GF-D8 (cell line): ENCODE measurements around the gene SMYD3.
"Not testable (repeated sequence)": the region's sequence is repeated elsewhere in the genome, so short reads cannot be mapped to it uniquely, and the experiment has no call there.

Experiments
- DNase-seq: peaks from one replicate; lab custom pipeline; 2025; lab: John Stamatoyannopoulos, UW

SMYD3 gene

DNA sequence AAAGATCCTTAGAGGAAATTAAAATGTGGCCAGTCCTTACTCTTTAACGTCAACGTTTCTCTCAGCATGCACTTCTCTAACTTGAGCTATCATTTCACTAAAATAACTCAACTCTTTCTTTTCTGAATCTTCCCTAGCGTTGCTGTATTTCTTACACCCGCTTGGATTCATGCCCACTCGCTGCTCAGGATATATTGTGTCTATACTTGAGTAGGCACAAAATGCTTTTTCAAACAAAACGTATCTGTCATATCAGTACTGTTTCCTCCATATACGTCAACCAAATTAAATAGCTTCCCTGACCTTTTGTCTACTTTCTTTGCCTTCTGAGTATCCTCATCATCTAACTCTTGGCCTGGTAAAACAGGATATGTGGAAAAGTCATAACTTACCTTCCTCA is 549.7 kb downstream of the SMYD3 start:
- DNase-seq = no peak

DNA sequence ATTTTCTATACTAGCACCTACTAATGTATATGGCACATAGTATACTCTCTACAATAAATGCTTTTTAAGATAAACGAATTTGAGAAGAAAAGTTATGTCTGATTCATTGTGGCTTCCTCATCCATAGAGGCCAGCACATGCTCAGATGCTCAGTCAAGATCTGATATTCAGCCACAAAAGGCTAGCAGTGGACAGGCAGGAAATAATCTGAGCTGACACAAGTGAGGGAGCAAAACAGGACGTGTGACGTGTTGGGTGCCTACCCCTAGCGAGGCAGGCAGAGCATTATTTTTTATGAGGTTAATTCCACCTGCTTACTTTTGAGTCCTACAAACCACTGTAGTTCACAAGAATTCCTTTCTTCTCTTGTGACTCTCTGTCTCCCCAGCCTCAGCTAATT is 550.9 kb downstream of the SMYD3 start:
- no peak for DNase-seq

DNA sequence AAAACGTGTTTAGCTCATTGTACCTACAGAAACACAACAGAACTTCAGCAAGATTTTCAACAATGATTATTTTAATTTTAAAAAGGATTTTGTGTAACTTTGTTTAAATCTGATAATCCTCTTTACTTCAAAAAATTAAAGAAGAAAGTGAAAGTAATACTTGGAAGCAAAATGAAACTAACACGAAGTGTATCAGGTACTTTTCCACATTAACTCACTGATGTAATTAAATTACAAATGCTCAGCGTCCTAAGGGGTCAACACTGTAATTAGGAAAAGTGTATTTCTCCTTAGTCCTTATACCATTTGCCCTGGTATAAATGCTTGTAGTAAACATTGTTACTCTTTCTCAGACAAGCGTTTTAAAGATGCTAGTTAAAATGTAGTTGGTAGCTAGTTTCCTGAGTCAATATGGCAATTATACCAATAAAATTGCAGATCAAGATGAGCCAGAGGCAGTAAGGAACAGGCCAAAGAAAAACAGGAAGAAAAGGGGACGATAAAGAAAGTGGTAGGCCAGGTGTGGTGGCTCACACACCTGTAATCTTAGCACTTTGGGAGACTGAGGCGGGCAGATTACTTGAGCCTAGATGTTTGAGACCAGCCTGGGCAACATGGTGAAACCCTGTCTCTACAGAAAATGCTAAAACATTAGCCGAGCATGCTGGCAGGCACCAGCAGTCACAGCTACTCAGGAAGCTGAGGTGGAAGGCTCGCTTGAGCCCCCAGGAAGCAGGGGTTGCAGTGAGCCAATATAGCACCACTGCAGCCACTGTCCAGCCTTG is 553.0 kb downstream of the SMYD3 start:
- no peak for DNase-seq

DNA sequence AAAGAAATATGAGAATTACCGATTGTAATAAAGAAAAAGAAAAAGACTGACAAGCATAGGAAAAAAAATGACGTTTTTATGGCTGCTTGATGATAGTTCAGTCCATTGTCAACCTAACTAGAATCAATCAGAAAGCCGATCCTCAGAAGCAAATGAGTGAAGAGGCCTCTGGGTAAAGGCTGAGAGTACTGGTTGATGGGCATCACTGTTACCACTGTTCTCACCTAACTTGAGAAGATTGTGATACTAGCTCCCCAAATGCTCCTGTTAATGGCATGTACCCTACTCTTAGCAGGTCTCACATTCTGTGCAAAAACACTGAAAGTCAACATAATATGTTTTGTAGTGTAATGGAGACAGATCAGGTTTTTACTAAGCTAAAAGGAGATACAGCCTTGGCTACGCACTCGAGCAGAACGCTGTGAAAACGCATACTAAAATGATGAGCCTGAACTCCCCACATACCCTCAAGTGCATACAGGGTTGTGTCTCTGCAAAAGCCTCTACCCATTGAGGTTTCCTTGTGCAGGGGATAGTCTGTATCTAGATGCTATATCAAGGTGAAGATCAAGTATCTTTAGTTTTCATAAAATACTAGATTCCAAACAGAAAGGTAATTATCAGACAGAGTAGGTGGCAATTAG is 554.6 kb downstream of the SMYD3 start:
- DNase-seq = no peak

DNA sequence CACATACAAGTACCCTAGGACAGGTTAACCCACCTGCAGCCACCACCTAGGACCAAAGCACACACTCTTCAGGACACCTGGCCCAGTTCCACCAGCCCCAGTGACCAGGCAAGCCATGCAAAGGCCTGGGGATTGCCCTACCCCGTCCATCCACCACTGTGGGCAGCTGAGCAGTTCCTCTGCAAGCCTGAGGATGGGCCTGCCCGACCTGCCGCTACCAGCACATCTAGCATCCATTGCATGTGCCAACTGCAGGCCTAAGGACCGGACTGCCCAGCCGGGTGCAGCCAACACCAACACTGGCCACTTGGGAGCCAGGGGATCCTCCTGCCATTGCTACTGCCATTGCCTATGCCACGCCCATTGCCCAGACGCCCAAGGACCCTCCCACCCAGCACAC is 558.3 kb downstream of the SMYD3 start:
- DNase-seq = no peak

DNA sequence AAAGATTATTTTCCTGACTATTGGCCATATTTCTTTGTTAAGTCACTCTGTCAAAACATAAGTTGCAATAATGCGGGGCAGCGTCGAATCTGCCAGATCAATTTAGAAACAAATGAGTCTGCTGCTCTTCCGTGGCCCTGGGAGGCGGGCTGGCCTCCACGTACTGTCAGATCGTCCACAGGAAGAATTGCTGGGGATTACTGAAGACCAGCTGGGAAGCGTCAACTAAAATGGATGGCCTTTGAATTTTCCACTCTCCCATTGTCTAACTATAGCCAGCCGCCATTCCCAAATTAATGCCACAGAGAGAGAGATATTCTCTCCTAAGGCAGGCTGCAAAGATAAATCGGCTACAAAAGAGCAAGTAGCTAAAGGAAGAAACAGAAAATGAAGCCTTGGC is 560.2 kb downstream of the SMYD3 start:
- no peak for DNase-seq

DNA sequence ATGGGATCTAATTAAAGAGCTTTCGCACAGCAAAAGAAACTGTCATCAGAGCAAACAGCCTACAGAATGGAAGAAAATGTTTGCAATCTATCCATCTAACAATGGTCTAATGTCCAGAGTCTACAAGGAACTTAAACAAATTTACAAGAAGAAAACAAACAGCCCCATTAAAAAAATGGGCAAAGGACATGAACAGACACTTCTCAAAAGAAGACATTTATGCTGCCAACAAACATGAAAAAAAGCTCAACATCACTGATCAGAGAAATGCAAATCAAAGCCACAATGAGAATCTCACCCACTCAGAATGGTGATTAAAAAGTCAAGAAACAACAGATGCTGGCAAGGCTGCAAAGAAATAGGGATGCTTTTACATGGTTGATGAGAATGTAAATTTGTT is 561.9 kb downstream of the SMYD3 start:
- DNase-seq = not testable (repeated sequence)

DNA sequence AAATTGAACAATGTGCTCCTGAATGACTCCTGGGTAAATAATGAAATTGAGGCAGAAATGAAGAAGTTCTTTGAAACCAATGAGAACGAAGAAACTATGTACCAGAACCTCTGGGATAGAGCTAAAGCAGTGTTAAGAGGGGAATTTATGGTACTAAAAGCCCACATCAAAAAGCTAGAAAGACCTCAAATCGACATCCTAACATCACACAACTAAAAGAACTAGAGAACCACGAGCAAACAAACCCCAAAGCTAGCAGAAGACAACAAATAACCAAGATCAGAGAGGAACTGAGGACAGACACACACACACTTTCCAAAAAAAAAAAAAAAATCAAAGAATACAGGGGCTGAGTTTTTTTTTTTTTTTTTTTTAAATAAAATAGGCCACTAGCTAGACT is 564.2 kb downstream of the SMYD3 start:
- no peak for DNase-seq

DNA sequence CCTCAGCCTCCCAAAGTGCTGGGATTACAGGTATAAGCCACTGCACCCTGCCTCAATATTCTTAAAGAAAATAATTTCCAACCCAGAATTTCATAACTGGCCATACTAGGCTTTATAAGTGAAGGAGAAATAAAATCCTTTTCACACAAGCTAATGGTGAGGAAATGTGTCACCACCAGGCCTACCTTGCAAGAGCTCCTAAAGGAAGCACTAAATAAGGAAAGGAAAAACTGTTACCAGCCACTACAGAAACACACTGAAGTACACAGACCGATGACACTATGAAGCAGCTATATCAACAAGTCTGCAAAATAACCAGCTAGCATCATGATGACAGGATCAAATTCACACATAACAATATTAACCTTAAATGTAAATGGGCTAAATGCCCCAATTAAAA is 565.3 kb downstream of the SMYD3 start:
- not testable (repeated sequence) for DNase-seq

DNA sequence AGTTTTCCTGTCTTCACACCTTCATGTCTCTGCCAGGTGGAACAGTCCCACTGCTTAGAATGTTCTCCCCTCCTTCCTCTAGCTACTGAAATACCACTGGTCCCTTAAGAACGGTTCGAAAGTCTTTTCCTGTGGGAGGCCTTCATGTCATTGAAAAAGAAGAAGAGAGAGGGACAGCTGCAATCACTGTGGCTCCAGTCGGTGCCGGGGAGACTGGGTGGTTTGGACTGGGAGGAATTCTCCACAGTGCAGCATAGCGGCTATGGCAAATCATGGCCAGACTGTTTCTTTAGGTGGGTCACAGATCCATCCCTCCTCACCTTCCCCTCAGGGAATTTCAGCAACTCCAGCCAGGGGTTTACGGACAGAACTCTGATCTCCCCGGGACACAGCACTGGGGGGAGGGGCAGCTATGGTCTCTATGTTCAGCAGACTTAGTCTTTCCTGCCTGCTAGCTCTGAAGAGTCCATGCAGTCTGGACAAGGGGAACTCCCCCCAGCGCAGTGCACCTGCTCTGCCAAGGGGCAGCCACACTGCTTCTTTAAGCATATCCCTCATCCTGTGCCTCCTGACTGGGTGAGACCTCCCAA is 567.2 kb downstream of the SMYD3 start:
- DNase-seq = no peak

DNA sequence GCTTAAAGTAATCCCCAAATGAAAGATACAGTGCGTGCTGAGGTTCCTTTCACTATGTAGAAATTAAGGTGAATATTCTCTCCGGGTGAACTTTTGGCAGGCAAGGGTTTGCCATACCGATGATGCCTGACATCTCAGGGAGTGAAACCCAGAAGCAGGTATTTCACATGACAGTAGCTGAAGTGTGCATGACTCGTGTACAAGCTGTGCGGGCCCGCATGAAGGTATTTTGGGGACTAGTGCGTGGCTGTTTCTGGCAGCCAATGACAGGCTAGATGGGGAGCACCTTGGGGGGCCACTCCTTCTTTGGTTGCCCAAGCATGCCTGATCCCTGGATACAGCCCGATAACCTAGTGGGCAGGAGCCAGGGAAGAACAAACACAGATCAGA is 569.0 kb downstream of the SMYD3 start:
- DNase-seq = no peak

DNA sequence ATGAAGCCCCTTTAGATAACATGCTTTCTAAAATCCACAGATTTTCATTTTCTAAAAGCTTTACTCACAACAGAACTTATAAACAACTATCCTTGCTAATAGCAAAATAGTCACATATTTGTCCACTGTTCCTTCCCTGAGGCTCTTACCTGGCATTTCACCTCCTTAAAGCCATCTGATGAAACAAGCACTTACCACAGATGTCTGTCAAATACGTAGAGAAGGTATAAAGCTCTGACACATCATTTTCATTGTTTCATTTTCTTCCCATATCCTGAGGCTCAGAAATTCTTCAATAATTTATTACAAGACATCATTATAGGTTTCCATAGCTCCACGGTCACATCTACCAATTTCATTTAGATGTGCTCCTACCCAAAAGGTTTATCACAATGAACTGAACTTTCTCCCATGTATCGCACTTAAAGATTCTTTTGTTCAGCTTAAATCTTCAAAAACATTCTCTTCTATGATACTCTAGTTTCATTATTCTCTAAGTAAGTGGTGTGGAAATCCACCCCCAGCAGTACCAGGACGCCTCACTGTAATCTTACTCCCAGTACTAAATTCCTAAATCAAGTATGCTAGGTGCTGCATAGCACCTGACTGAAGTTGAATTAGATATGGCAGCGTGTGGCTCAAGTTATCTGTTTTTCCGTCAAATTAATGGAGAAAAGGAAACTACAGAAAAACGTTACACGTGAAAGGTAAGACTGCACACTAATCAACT is 569.6 kb downstream of the SMYD3 start:
- DNase-seq = no peak

DNA sequence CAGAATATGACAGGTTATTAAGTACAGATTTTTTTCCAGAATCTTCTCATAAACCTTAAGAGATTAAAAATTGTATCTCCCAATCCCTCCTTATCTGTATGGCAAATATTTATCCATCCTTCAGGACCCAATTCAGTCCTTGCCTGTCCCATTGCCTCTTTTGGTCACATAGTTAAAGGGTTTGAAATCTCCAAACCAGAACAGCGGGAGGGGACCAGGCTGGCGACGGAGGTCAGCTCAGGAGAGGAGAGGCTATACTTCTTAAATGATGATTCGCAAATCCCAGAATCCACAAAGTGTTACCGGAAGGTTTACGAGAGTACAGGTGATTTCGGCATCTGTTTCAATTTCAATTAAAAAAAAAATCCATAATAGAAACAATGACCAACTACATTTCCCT is 572.7 kb downstream of the SMYD3 start:
- DNase-seq = no peak

DNA sequence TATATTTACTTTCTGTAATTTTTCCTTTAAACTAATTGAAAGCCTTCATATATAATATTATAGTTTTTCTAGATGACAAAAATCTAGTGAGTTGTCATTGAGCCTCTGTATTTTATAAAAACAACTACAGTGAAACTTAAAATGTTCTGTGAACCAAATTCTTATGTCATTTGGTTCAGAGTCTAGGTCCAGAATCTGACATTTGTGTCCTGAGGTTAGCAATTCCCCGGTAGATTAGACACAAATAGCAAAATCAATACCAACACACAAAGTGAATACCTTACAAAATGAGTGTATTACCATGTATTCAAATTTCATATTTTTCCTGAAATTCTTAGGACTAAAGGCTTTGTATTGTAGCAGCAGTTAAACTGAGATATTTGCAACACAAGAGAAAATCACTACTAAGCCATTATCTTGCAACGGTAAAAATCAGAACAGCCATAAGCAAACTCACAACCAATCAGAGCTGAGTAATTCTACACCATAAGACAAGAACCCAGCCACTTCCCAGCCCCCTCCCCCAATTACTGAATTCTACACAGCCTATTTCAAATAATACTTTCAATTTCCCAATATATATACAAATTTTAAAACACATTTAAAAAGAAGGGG is 573.5 kb downstream of the SMYD3 start:
- no peak for DNase-seq

DNA sequence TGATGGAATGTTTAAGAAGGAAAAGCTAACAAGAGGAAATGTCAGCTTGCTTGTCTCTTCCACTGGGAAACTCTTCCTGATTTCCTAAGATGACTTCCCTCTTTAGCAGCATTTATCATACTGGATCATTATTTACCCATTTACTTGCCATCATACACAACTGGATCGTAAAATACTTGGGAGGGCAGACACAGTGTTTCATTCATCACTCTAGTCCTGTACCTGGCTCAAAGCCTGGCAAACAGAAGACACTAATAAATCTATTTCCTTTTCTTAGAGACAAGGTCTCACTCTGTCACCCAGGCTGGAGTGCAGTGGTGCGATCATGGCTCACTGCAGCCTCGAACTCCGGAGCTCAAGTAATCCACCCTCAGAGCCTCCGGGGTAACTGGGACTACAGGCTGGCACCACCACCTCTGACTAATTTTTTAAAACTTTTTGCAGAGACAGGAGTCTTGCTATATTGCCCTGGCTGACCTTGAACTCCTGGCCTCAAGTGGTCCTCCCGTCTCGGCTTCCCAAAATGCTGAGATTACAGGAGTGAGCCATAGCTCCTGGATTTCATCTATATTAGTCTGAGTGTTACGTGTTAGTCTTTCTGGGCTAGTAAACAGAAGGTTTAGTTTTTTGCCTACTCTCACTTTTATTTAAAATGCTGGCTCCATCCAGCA is 574.6 kb downstream of the SMYD3 start:
- DNase-seq = no peak

DNA sequence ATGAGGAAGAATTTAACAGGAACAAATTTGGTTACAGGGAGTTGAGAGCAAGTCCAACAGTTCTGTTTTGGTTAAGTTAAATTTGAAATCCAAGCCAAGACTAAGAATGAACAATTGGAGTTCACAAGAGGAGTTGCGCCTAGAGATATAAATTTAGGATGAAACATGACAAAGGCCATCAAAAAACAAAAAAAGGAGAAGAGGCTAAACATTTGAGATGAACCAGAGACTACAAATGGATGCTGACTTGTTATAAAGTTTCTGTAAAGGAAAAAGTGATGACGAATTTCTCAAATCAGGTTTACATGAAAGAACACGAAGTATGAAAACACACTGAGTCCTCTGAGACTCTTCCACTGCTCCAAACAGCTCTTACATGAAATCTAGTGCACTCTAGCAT is 575.6 kb downstream of the SMYD3 start:
- DNase-seq = no peak

DNA sequence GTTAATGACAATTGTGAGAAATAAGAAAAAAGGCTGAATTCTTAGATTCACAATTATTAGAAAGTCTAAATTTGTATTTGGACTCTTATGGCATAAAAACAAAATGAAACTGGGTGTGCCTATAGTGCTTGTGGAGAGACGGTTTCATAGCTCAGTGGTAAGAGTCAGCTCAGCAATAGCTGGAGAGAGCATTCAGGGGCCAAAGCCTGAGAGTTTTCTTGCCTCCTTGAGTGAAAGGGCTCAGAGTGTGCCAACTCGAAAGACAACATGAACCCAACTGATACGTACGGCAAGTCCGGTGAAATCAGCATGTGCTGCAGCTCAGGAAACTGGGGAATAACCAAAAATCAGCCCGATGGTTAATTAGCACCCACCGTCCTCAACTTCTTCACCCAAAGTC is 577.9 kb downstream of the SMYD3 start:
- DNase-seq = no peak

DNA sequence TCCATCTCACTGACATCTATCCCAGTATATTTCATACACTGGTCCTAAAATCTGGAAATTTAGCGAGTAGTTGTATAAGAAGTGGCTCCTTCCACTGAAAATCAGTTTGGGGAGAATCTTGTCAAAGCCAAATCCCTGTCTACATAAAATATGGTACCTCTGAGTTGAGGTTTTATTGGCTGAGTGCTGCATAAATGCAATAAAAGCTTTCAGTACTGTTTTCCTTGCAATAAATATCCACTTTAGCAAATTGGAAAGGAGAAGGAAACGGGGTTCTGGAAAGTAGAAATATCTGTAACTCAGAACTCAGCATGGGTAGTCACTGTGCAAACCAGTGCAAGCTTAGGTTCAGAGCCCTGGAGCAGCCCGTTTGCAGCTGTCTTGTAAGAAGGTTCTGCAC is 580.2 kb downstream of the SMYD3 start:
- no peak for DNase-seq

DNA sequence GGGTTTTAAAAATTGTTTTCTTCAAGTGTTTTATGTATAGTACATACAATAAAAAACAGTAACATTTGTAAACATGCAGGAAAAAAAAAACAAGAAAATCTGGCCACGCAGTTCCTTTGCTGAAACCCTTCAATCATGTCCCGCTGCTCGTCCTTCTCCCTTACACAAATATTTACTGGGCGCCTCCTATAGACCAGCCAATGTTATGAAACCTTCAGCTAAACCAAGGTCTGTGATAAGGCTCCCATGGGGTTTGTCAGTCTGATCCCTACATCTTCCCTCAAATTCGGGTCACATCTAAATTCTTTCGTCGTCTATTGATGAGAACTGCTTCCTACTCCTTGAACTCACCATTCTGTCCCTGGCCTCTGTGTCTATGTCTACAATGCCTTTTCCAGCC is 583.9 kb downstream of the SMYD3 start:
- no peak for DNase-seq

DNA sequence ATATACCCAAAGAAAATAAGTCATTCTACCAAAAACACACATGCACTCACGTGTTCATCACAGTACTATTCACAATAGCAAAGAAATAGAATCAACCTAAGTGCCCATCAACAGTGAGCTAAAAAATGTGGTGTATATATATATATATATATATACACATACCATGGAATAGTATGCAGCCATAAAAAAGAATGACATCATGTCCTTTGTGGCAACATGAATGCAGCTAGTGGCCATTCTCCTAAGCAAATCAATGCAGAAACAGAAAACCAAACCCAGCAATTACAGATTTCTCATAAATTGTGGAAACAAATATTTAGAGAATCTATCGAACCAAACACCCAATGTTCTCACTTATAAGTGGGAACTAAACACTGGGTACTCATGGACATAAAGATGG is 585.7 kb downstream of the SMYD3 start:
- DNase-seq = no peak

DNA sequence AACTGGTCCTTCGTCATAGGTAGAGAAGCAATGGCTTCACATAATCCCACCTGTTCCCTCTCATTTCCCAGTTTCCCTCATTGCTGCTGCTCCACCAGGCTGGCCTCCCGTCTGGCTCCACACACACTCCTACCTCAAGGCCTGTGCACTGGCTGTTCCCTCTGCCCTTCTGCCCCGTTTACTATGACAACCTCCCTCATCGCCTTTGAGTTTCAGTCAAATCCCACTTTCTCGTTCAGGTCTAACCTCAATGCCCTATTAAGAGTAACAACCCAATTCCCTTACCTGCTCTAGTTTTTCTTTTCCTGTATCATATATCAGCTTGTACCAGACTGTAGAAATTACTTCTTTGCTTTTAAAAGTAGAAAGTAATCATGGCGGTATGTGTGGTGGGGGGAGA is 589.7 kb downstream of the SMYD3 start:
- no peak for DNase-seq

DNA sequence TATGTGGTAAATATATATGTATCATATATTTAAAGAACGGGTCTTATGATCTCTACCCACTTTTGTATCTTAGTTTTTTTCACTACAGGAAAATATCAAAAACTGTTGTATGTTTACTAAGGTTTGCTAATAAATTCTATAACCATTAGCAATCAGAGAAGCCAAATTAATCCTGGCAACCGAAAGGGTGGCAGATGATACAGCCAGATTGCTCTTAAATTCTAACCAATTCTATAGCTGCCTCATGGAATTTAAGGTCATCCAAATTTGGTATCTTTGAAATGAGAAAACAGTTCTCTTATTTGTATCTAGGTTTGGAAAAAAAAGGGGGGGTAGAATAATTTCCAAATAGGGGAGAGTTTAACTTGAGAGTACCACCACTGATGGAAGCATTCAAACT is 591.2 kb downstream of the SMYD3 start:
- no peak for DNase-seq
